GM19238 (cell line): Measurements from ENCODE around the gene KLF15.

Source experiments
- DNase-seq: peaks from one replicate; pipeline ENCODE4 v3.0.0; 2011; ENCODE audit warnings: low spot score; ENCODE audit not compliant: insufficient read length

The KLF15 gene

GRCh38 chr3:126389794-126390146, 32.6 kb upstream of the KLF15 start:
- no peak for DNase-seq

- peak; percentile 66 for DNase-seq
Measured at GRCh38 chr3:126389112-126389793, 32.0 kb upstream of the KLF15 start.

GRCh38 chr3:126381966-126382365, 24.8 kb upstream of the KLF15 start:
- no peak for DNase-seq

GRCh38 chr3:126380011-126380768, 23.0 kb upstream of the KLF15 start:
- DNase-seq = no peak

DNA sequence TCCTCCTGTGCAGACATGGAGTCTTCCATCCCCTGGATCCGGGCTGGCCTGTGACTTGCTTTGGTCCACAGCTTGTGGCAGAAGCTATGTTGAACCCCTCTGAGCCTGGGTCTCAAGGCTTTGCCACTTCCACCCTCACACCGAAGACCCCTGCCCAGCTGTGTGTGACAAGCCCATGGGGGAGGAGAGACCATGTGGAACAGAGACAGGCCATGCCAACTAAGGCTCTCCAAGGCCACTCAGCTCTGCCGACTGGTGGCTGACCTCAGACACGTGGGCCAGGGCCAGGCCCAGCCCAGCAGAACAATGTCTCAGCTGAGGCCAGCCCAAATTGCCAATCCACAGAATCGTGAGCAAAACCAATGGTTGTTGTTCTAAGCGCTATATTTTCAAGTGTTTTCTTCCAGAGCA, 21.1 kb upstream of the KLF15 start:
- no peak for DNase-seq

DNA sequence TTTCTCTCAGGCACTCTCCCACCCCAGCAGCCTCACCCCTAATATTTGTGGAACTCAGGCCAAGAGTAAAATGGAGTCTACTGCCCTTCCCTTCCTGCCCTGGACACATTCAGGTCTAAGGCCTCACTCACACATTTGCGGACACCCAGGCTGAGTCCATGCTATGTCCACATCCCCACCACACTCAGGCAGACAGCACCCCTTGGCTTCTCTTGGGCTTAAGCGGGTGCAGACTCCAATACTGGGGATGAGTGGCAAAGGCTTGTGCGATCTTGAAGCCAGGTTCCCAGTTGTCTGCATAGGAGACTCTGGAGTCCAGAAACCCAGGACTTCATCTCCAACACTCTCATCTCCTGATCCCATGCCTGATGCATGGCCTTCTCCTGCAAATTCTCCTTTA, 20.0 kb upstream of the KLF15 start:
- no peak for DNase-seq

DNA sequence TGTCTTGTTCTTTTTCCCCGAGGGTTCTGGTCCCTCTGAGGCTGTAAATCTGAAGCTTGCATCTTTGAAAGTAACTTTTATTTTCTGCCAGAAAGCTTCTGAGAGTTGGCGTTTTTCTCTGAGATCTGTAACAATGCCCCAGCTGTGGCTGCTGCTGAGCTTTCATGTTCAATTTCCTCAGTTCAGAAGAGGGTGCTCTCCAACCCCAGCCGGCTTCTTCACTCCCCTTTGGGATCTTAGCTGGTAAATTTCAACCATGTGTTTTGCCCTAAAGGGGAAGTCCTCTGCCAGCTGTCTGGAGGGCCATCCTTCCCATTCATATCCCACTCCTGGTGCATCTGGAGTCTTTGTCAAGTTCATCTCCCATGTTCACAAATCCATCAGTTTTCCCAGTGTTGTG, 19.2 kb upstream of the KLF15 start:
- DNase-seq = no peak

DNA sequence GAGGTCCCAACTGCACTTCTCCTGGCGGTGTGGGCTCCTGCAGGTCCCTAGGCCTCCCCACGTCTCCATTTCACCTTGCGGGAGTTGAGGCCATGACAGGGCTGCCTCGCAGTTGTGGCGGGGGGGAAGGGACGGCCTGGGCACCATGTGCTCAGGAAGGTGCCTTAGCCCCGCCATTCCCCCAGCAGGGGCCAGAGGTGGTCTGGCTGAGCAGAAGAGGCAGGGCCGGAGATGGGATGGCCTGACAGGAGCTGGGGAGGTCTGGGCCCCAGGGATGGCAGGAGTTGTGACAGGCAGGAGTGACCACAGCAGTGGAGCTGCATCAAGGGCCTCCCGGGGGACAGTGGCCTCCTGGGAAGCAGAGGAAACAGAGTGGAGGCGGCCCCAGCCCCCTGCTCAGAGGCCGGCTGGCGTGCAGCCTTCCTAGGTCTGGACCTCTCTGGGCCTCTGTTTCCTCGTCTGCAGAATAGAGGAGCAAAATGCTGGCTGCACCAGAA, 18.7 kb upstream of the KLF15 start:
- DNase-seq = no peak

- no peak for DNase-seq
Measured at GRCh38 chr3:126373682-126374601, 16.7 kb upstream of the KLF15 start.

DNA sequence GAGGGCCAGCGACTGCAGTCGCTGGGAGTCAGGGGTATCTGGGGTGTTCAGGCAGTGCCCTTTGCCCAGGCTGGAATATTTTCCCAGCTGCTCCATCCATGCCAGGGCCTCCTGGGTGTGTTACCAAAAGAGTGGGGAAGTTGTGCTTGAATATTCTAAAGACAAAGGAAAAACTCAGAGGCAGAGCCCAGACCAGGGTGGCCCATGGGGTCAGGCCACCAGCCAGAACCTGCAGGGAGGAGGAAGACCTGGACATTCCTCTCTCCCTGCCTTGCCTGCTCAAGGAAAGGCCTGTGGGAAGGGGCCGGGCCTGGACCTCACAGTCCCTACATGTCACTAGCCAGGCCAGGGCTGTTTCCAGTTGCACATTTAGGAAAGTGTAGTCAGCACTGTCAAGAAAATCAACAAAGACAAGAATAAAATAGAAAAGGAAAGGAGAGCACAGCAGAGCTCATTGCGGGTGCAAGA, 16.0 kb upstream of the KLF15 start:
- no peak for DNase-seq

GRCh38 chr3:126372413-126373145, 15.4 kb upstream of the KLF15 start:
- no peak for DNase-seq

DNA sequence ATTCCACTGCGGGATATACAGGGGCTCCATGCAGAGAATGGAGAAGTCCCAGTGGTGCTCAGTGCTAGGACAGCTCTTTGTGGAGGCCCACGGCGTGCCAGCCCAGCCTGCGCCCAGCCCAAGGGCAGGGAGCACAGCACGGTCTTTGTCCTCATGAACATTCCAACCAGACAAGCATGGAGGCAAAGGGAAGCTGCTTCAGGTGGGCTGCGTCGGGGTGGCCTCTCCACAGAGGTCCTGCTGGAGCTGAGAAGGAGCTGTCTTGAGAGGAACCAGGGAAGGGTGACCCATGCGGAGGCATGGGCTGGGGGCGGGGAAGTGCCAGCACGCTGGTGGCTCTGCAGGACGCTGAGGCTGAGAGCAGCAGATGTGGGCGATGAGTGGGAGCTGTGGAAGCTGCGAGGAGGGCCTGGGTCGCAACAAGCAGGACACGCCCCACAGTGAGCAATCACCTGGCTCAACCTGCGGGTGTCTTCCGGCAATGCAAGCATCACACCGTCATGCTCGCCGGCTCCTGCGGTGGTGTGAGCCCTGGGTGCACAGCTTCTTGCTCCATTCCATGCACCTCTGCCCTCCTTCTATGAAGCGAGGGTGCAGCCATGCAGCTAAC, 14.0 kb upstream of the KLF15 start:
- no peak for DNase-seq

DNA sequence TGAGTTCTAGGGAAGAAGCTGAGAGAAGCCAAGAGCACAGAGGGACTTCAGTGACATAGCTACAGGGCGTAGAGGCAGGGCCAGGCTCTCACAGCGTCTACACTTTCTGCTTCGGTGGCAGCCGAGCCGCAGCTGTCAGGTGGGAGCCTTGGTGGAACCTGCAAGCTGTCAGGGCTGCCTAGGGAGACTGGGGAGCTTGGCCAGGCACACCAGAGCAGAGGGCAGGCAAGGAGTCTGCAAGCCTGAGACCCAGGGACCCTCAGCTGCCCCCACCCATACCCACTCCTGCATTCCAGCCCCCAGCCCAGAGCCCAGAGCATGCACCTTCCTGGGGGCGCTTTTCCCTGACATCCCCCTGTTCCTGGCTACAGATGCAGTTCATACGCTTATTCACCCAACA, 13.4 kb upstream of the KLF15 start:
- DNase-seq = no peak

GRCh38 chr3:126370055-126370454, 12.8 kb upstream of the KLF15 start:
- DNase-seq = no peak

DNA sequence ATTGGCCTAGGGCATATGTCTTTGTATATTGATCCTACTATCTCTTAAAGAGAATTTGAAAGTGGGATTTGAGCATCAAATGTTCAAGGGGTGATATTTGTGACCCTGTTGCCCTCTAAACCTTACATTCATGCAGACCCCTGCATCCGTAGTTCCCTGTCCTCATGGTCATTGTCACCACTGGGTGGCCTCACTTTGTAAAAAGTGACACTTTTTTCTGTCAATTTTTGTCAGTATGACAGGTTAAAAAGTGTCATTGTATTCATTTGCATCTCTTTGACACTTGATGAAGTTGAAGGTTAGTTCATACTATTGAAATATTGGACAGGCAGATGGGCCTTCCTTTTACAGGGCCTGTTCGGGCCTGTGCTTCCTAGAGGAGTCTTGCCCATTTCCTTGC, 12.3 kb upstream of the KLF15 start:
- DNase-seq = no peak

- DNase-seq = no peak
Measured at GRCh38 chr3:126367316-126367805, 10.2 kb upstream of the KLF15 start.

DNA sequence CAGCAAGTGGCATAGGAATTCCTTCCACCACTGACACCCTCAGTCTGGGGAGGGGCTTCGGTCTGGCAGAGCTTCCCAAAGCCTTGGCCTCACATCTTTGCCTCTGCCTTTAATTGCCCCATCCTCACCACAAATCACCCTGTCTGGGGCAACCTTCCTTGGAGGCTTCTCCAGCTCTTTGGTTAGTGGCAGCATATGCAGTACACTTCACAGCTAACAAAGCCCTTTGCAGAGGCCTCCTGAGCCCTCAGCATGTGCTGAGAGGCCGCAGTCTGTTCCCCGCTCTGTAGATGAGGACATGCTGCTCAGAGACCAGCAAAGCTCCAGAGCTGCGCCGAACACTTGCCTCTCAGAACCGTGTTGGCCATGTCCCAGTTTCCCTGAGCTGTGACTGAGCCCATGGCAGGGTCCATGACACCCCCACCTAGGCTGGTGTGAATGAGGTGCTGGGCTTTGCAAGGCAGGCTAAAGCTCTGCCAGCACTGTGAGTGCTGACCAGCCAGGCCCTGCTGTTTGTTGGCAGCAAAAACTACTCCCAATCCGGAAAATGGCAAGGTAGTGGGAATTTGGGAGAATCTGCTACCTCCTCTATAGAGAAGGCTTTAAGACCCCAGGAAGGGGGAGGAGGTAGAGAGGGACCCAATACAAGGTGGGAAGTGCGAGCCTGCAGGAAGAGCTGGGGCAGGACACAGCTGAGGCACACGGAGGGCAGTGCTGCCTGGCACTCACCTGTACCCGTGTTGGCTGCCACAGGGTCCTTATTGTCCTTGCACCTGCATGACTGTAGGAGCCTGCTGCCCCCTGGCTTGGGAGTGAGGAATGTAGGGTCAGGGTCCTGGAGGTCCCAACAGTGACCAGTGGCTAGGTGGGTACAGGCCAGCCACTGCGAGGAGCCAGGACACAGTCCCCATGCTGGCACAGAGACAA, 8.4 kb upstream of the KLF15 start:
- DNase-seq = no peak

GRCh38 chr3:126364731-126365301, 7.6 kb upstream of the KLF15 start:
- no peak for DNase-seq

DNA sequence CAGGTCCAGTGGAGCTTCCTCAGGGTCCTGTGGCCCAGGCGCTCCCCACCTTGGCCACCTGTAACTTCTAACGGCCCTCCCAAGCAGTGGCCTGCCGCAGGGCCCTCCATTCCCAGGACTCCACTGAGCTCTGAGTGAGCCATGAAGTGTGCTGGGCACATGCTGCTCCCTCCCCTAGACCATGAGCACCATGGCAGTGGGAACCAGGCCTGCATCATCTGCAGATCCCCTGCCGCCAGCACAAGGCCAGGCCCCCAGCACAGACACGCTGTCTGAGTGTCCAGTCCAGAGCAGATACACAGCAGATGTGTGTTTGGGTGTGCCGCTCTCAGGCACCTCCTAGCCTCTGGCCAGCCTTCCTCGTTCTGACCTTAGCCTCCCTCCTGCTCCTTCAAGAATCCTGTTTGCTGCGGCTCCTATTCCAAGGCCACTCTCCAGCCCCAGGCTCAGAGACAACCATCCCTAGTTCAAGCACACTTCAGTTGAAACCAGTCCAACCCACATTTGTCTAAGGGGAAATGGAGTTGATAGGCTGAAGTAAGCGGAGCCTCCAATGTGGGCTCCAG, 7.0 kb upstream of the KLF15 start:
- DNase-seq = no peak
